Ishikawa (cell line): Measurements from ENCODE around the gene FAM50A.

Experiments
- CEBPB ChIP-seq: IDR thresholded peaks from 2 replicates; pipeline ENCODE4 v1.6.1; 2012
- CREB1 ChIP-seq: IDR thresholded peaks from 2 replicates; pipeline ENCODE4 v1.6.1; 2012; ENCODE audit warnings: low read depth
- EGR1 ChIP-seq: IDR thresholded peaks from 2 replicates; pipeline ENCODE4 v1.6.1; 2012
- EP300 ChIP-seq: IDR thresholded peaks from 2 replicates; pipeline ENCODE4 v1.6.1; 2012; ENCODE audit warnings: borderline replicate concordance
- FOXM1 ChIP-seq: IDR thresholded peaks from 2 replicates; pipeline ENCODE4 v1.6.1; 2012; ENCODE audit warnings: low read depth, borderline replicate concordance
- NFIC ChIP-seq: IDR thresholded peaks from 2 replicates; pipeline ENCODE4 v1.6.1; 2012
- RAD21 ChIP-seq: IDR thresholded peaks from 2 replicates; pipeline ENCODE4 v1.6.1; 2012; ENCODE audit warnings: low read depth
- TAF1 ChIP-seq: IDR thresholded peaks from 2 replicates; pipeline ENCODE4 v1.6.1; 2012; ENCODE audit warnings: low read depth, mild to moderate bottlenecking
- TCF12 ChIP-seq: IDR thresholded peaks from 2 replicates; pipeline ENCODE4 v1.6.1; 2012; ENCODE audit warnings: low read depth
- TEAD4 ChIP-seq: IDR thresholded peaks from 2 replicates; pipeline ENCODE4 v1.6.1; 2012
- YY1 ChIP-seq: IDR thresholded peaks from 2 replicates; pipeline ENCODE4 v1.6.1; 2012; ENCODE audit warnings: low read depth
- ZBTB7A ChIP-seq: IDR thresholded peaks from 2 replicates; pipeline ENCODE4 v1.6.1; 2012; ENCODE audit warnings: low read depth
- TF ChIP-seq, protein P1 (sequence below): IDR thresholded peaks from 2 replicates; pipeline ENCODE4 v1.6.1; 2012
- TF ChIP-seq, protein P2 (sequence below): IDR thresholded peaks from 2 replicates; pipeline ENCODE4 v1.6.1; 2012
- TF ChIP-seq, protein P3 (sequence below): IDR thresholded peaks from 2 replicates; pipeline ENCODE4 v1.6.1; 2012; ENCODE audit warnings: low read depth, mild to moderate bottlenecking

Gene FAM50A

DNA sequence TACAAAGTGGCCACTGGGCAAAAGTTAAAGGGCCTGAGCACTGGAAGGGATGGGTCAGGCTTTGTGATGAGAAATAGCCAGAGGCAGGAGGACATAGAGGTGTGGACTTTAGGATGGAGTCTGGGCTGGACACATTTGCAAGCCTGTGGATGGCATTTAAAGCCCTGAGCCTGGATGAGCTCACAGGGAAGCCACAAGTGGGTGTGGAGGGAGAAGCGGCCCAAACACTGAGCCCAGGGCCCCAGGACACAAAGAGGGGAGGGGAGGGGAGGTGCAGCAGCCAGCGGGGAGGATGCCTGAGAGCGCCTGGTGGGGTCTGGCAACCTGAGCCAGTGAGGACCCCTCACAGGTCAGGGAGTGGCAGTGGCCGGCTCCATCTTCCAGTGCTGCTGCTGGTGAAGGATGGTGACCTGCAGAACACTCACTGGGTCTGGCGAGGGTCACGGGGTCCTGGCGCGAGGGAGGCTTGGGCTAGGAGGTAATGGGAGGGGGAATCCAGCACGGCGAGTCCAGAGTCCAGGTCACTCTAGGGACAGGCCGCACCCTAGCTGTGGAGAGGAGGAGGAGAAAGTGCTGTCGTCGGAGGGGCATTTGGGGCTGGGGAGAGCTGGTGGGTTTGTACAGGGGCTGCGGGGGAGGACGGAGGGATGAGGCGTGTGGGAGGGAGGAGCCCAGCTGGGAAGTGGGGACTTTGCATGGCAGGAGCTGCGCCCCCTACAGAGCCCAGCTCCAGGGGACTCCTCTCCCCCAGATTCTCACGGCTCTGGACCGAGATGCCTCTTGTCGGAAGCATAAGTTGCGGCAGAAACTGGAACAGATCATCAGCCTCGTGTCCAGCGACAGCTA, 28.1 kb downstream of the FAM50A start:
- no peak for TF ChIP-seq EGR1
- TF ChIP-seq, protein P1, sequence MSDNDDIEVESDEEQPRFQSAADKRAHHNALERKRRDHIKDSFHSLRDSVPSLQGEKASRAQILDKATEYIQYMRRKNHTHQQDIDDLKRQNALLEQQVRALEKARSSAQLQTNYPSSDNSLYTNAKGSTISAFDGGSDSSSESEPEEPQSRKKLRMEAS, result no peak
- TF ChIP-seq TCF12, result no peak
- no peak for TF ChIP-seq TEAD4
- no peak for TF ChIP-seq CREB1
- TF ChIP-seq FOXM1, result no peak
- no peak for TF ChIP-seq ZBTB7A

DNA sequence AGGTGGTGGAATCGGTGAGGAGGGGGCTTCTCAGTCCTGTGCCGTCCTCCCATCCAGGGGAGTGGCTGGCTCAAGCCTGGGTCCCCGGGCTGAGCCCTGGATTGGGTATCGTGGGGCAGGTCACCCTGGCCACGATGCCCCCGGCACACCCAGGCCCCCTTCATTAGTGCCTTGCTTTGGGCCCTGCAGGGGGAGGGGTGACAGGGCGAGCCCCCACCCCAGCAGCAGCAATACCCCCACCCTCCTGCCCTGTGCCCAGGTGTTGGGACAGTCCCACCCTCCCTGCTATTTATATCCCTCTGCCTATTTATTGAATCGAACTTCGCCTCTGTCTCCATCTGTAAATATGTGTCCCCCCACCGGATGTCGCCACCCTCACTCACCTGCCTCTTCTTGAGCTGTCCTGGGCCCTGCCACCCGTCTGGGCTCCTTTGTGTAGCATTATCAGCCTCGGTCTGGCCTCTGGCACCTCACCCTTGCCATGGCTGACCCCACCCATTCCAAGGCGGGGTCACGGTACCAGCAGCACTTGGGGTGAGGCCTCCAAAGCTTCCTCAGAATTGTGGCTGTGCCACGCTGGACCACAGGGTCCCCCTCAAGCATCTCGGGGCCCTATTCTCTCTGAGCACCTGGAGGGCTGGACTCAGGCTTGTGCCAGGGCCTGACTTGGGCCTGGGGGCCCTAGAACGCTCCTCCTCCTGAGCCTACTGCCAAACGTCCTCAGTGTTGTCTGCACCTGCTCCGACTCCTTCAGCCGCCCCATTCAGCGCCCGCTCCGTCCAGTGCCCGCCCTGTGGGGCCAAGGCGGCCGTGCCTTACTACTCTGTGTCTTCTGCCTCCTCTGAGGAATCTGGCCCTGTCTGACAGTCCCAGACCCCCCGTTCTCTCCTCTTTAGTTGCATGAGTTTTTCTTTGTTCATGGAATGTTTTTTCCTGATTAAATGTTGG, 29.0 kb downstream of the FAM50A start:
- TF ChIP-seq ZBTB7A (no peak), TEAD4 (no peak), TCF12 (no peak), RAD21 (no peak), EP300 (no peak)
- TF ChIP-seq, protein P2, sequence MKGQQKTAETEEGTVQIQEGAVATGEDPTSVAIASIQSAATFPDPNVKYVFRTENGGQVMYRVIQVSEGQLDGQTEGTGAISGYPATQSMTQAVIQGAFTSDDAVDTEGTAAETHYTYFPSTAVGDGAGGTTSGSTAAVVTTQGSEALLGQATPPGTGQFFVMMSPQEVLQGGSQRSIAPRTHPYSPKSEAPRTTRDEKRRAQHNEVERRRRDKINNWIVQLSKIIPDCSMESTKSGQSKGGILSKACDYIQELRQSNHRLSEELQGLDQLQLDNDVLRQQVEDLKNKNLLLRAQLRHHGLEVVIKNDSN, result no peak

DNA sequence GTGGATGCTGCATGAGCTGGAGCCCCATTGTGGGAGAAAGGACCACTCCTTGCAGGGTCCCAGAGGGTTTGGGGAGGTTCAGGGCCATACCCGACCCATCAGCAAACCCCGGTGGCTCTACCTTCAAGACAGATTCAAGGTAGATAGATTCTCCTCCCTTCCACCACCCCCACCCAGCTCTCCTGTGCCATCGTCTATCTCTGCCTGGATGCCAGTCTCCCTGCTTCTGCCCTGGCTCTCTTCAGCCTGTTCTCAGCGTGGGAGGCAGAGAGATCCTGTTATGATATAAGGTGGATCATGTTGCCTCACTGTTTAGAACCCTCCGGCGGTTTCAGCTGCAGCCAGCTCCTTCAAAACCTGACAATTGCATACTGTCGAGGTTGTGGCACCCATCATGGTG, 29.7 kb downstream of the FAM50A start:
- TF ChIP-seq EGR1 (no peak), RAD21 (no peak), TEAD4 (no peak), EP300 (no peak), ZBTB7A (no peak), YY1 (no peak), CREB1 (no peak), FOXM1 (no peak), TCF12 (no peak), TAF1 (no peak), NFIC (no peak), CEBPB (no peak)
- TF ChIP-seq, protein P2, result no peak
- TF ChIP-seq, protein P1, result no peak
- TF ChIP-seq, protein P3, sequence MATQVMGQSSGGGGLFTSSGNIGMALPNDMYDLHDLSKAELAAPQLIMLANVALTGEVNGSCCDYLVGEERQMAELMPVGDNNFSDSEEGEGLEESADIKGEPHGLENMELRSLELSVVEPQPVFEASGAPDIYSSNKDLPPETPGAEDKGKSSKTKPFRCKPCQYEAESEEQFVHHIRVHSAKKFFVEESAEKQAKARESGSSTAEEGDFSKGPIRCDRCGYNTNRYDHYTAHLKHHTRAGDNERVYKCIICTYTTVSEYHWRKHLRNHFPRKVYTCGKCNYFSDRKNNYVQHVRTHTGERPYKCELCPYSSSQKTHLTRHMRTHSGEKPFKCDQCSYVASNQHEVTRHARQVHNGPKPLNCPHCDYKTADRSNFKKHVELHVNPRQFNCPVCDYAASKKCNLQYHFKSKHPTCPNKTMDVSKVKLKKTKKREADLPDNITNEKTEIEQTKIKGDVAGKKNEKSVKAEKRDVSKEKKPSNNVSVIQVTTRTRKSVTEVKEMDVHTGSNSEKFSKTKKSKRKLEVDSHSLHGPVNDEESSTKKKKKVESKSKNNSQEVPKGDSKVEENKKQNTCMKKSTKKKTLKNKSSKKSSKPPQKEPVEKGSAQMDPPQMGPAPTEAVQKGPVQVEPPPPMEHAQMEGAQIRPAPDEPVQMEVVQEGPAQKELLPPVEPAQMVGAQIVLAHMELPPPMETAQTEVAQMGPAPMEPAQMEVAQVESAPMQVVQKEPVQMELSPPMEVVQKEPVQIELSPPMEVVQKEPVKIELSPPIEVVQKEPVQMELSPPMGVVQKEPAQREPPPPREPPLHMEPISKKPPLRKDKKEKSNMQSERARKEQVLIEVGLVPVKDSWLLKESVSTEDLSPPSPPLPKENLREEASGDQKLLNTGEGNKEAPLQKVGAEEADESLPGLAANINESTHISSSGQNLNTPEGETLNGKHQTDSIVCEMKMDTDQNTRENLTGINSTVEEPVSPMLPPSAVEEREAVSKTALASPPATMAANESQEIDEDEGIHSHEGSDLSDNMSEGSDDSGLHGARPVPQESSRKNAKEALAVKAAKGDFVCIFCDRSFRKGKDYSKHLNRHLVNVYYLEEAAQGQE, result no peak

DNA sequence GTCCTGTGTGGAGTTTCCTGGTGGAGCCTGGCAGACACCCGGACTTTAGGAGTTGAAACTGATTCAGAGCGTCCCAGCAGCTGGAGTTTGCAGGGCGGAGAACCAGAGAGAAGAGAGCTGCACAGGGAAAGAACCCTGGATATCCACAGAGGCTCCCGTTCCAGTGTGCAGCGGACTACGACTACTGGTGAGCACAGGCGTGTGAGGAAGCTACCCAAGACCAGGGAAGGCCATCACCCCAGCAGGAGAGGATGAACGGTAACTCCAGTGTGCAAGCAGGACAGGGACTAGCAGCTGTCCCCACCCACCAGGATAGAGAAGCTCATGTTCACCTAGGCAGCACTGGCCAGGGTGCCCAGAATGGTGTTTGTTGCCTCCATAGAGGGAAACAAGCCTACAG, 32.9 kb downstream of the FAM50A start:
- TF ChIP-seq EGR1 (no peak), CEBPB (no peak), ZBTB7A (no peak), TCF12 (no peak), CREB1 (no peak), TEAD4 (no peak), TAF1 (no peak), FOXM1 (no peak)
- TF ChIP-seq, protein P1, result no peak
- TF ChIP-seq, protein P2, result no peak

DNA sequence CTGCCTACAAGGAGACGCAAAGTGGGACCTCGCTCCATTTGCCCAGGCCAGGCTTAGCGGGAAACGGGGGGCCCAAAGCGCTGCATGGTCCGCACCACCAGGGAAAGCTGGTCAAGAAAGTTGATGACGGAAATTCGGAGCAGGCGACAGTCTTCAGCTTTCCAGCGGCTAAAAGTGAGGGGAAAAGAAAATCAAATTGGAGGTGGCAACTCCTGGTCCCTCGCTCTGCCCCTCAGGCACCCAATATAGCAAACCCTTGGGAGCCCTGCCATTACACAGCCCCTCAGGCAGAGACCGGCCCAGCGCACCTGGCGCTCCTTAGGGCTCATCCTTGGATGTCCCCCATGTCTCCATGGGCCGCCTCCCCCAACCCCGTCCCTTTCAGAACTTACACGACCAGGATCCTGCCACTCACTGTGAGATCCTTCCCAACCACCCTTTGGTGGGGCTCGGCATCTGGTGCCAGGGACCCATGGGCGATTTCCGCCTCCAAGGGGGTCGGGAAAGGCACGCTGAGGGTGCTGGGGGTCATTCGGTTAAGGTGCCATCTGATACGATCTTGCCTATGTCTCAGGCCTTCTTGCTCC, 34.0 kb downstream of the FAM50A start:
- TF ChIP-seq, protein P2, result no peak
- no peak for TF ChIP-seq YY1
- TF ChIP-seq EP300, result no peak
- no peak for TF ChIP-seq NFIC
